SK-N-MC (cell line): ENCODE results near the gene SPACA4.

Experiments
- EZH2 ChIP-seq: fragments of 200-600 bp; sonication (generic); IDR thresholded peaks from one replicate; pipeline ENCODE4 v1.6.1; 2017; ENCODE audit warnings: antibody characterized with exemption
- FOXP2 ChIP-seq: optimal IDR thresholded peaks from 2 replicates; pipeline ENCODE3; 2011; ENCODE audit warnings: mild to moderate bottlenecking, moderate library complexity; ENCODE audit not compliant: insufficient read depth; ENCODE audit errors: extremely low read length, control extremely low read depth
- POLR2AphosphoS5 ChIP-seq: IDR thresholded peaks from 2 replicates; pipeline ENCODE4 v1.6.1; 2012; ENCODE audit warnings: mild to moderate bottlenecking, low read depth, low read length, borderline replicate concordance

DNA sequence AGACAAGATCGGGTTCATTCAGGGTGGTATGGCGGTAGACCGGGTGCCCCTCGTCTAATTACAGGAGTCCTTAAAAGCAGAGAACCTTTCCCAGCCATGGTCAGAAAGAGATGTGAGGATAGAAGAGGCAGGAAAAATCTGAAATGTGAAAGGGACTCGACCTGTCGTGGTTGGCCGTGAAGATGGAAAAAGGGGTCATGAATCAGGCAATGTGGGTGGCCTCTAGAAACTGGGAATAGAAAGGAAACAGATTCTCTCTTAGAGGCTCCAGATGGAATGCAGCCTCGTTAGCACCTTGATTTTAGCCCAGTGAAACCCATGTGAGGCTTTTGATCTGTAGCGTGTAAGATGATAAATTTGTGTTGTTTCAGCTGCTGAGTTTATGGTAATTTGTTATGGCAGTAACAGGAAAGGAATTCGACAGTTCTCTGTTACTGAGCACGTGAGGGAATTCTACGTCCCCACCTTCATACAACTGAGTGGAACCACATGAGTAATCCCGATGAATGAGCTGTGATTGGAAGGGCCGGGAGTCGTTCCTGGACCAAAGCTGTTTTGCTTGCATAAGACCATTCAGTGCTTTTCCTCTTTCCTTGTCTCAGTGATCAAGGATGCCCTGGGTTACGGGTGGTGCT is 50.4 kb downstream of the SPACA4 start:
- TF ChIP-seq EZH2 (no peak), FOXP2 (no peak), POLR2AphosphoS5 (no peak)
